Fibroblast of lung (primary cell): Measurements from ENCODE around the gene ENTHD1. TPM values are rescaled to one million over a fixed set of nuclear protein-coding genes. Genes with fewer than 3 reads are reported as not detected.

Experiments used
- DNase-seq, 2 donors: peaks; one replicate each; pipeline versions ENCODE4 v3.0.0 to v3.0.0-alpha.2; 2010; ENCODE audit warnings: low read depth in 2 of 2
- H2AFZ ChIP-seq: 2 replicates; pipeline ENCODE4 v1.5.1; 2012; ENCODE audit warnings: low read length, control low read depth, inconsistent platforms
- H3K27ac ChIP-seq: 2 replicates; pipeline ENCODE4 v1.5.1; 2011; ENCODE audit warnings: low read length, control low read depth; ENCODE audit not compliant: insufficient read depth
- H3K27me3 ChIP-seq: 2 replicates; pipeline ENCODE4 v1.5.1; 2011; ENCODE audit warnings: mild to moderate bottlenecking, low read length; ENCODE audit not compliant: control insufficient read depth, insufficient read depth
- H3K36me3 ChIP-seq: 2 replicates; pipeline ENCODE4 v1.5.1; 2011; ENCODE audit warnings: low read length; ENCODE audit not compliant: control insufficient read depth, insufficient read depth
- H3K4me1 ChIP-seq: 2 replicates; pipeline ENCODE4 v1.5.1; 2011; ENCODE audit warnings: low read length; ENCODE audit not compliant: control insufficient read depth, insufficient read depth; ENCODE audit errors: extremely low read depth
- H3K4me2 ChIP-seq: 2 replicates; pipeline ENCODE4 v1.5.1; 2011; ENCODE audit warnings: low read length, control low read depth; ENCODE audit not compliant: insufficient read depth; ENCODE audit errors: extremely low read depth
- H3K4me3 ChIP-seq, 4 experiments: fragments of 200-600 bp in 1 of 4; sonication (generic) in 1 of 4; replicated peaks in 1 of 4; 2 replicates each; pipeline ENCODE4 v1.5.1; 2011 to 2016; ENCODE audit warnings: low read length in 4 of 4, low read depth in 3 of 4, mild to moderate bottlenecking in 3 of 4, control low read depth in 2 of 4, inconsistent platforms in 1 of 4, mixed read lengths in 1 of 4; ENCODE audit not compliant: insufficient read depth in 1 of 4; ENCODE audit errors: control extremely low read depth in 1 of 4
- H3K79me2 ChIP-seq: 2 replicates; pipeline ENCODE4 v1.5.1; 2012; ENCODE audit warnings: mild to moderate bottlenecking, low read length, inconsistent platforms; ENCODE audit not compliant: control insufficient read depth, insufficient read depth
- H3K9ac ChIP-seq: 2 replicates; pipeline ENCODE4 v1.5.1; 2011; ENCODE audit warnings: mild to moderate bottlenecking, low read length, control low read depth; ENCODE audit not compliant: insufficient read depth
- H3K9me3 ChIP-seq: 2 replicates; pipeline ENCODE4 v1.5.1; 2012; ENCODE audit warnings: low read depth, low read length; ENCODE audit not compliant: control insufficient read depth, insufficient read depth
- H4K20me1 ChIP-seq: 2 replicates; pipeline ENCODE4 v1.5.1; 2011; ENCODE audit warnings: low read length; ENCODE audit not compliant: control insufficient read depth, insufficient read depth; ENCODE audit errors: extremely low read depth
- CTCF ChIP-seq, 2 donors: IDR thresholded peaks in 1 of 2; conservative IDR thresholded peaks in 1 of 2; 1 replicate in 1 of 2; 2 replicates in 1 of 2; pipeline ENCODE4 v1.5.1; 2011 to 2012; ENCODE audit warnings: low read length in 2 of 2, control low read depth in 1 of 2, inconsistent platforms in 1 of 2, low read depth in 1 of 2, mild to moderate bottlenecking in 1 of 2
- EZH2 ChIP-seq: IDR thresholded peaks from 2 replicates; pipeline ENCODE4 v1.5.1; 2012; ENCODE audit warnings: low read length, control low read depth, mild to moderate bottlenecking; ENCODE audit errors: missing control alignments
- polyA plus RNA-seq, 2 donors: library from polyadenylated mRNA; depleted of rRNA in 1 of 2; stranded (reverse) in 1 of 2; unstranded in 1 of 2; fragments of >200 nt; gene quantifications; 2 replicates each; pipeline ENCODE4 v1.2.1, GENCODE V29; 2011 to 2012; ENCODE audit warnings: missing spikeins in 1 of 2
- total RNA-seq: library from RNA; depleted of rRNA; stranded (reverse); fragments of >200 nt; gene quantifications from 2 replicates; pipeline ENCODE4 v1.2.1, GENCODE V29; 2014

Gene ENTHD1
- total and polyA plus RNA-seq, 2 donors (not counting 1 experiment from before 2014, with no cell fraction given): not detected

- no peaks in the 10 kb centered on the region for H3K79me2 ChIP-seq
- no peak overlapping the region for H3K9ac ChIP-seq
- no peaks in the 10 kb centered on the region for H3K9me3 ChIP-seq
- no peak overlapping the region for H3K4me2 ChIP-seq
- H3K36me3 ChIP-seq: no peaks in the 10 kb centered on the region
- H3K4me3 ChIP-seq: no peak overlapping the region
- no peaks in the 10 kb centered on the region for H3K4me1 ChIP-seq
- no peaks in the 10 kb centered on the region for H3K27me3 ChIP-seq
- peak in 1 of 2 donors; percentile 6 for DNase-seq
- no peaks in the 10 kb centered on the region for H4K20me1 ChIP-seq
- H2AFZ ChIP-seq: no peak overlapping the region
- TF ChIP-seq EZH2 (no peak), CTCF (conservative IDR thresholded peaks at IDR 0.05 in 1 of 2, IDR thresholded peaks at IDR 0.05 in 1 of 2; ENCODE audit: low read depth in 1 of 2, low read length in 2 of 2) (no peak)
- H3K27ac ChIP-seq: no peak overlapping the region
These were observed 24.8 kb downstream of the ENTHD1 start for GRCh38 chr22:39868741-39869140.

GRCh38 chr22:39859903-39860588 lies 33.5 kb downstream of the ENTHD1 start:
- no peak overlapping the region for H3K4me2 ChIP-seq

GRCh38 chr22:39856588-39856987 lies 37.0 kb downstream of the ENTHD1 start:
- Histone ChIP-seq H3K27ac (no peak overlapping the region), H3K9ac (no peak overlapping the region), H2AFZ (no peak overlapping the region), H3K27me3 (peaks cover 2% of the 10 kb centered on the region), H3K4me3 (no peak overlapping the region), H3K4me2 (no peak overlapping the region), H4K20me1 (no peaks in the 10 kb centered on the region), H3K79me2 (no peaks in the 10 kb centered on the region), H3K9me3 (no peaks in the 10 kb centered on the region), H3K36me3 (no peaks in the 10 kb centered on the region), H3K4me1 (no peaks in the 10 kb centered on the region)
- DNase-seq: no peak
- TF ChIP-seq CTCF (conservative IDR thresholded peaks at IDR 0.05 in 1 of 2, IDR thresholded peaks at IDR 0.05 in 1 of 2; ENCODE audit: low read depth in 1 of 2, low read length in 2 of 2) (no peak), EZH2 (no peak)

More at GRCh38 chr22:39859903-39860588, 33.5 kb downstream of the ENTHD1 start:
- Histone ChIP-seq H3K27ac (no peak overlapping the region), H3K79me2 (no peaks in the 10 kb centered on the region), H3K4me3 (no peak overlapping the region), H3K27me3 (peaks cover 2% of the 10 kb centered on the region), H3K9me3 (no peaks in the 10 kb centered on the region), H4K20me1 (no peaks in the 10 kb centered on the region), H2AFZ (no peak overlapping the region), H3K36me3 (no peaks in the 10 kb centered on the region), H3K4me1 (no peaks in the 10 kb centered on the region), H3K9ac (no peak overlapping the region)
- no peak for DNase-seq
- TF ChIP-seq EZH2: no peak
- no peak for TF ChIP-seq CTCF (conservative IDR thresholded peaks at IDR 0.05 in 1 of 2, IDR thresholded peaks at IDR 0.05 in 1 of 2; ENCODE audit: low read depth in 1 of 2, low read length in 2 of 2)
